Germinal center (tissue), 1 donor: Measurements from ENCODE around the gene ALB.

Source experiments
- DNase-seq: peaks from one replicate; pipeline ENCODE4 v3.0.0; 2012; ENCODE audit warnings: mixed read lengths, low spot score

Gene ALB

DNA sequence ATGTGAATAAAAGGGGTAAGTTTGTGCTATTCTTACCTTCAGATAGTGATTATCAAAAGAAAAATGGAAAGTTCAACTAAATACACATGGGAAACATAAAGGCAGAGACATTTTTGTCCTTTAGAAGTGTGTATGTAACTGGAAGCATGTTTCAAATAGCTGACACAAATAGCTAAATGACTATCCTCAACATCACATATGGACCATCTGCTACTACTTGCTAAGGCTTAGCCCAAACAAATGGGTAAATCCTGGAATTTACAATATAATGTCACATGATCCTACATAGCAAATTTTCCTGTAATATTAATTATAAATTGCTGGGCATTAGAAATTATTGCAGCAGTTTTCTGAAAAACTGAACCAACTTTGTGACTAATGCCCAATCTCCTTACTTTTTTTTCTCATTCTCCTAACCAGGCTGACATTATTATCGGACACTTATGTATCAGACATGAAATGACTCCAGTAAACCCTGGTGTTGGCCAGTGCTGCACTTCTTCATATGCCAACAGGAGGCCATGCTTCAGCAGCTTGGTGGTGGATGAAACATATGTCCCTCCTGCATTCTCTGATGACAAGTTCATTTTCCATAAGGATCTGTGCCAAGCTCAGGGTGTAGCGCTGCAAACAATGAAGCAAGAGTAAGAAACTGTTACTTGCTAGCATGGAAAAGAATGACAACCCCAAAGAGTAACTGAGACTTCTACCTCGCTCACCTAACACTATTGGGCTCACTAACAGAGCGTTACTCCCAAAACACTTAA, 48.1 kb downstream of the ALB start:
- no peak for DNase-seq

DNA sequence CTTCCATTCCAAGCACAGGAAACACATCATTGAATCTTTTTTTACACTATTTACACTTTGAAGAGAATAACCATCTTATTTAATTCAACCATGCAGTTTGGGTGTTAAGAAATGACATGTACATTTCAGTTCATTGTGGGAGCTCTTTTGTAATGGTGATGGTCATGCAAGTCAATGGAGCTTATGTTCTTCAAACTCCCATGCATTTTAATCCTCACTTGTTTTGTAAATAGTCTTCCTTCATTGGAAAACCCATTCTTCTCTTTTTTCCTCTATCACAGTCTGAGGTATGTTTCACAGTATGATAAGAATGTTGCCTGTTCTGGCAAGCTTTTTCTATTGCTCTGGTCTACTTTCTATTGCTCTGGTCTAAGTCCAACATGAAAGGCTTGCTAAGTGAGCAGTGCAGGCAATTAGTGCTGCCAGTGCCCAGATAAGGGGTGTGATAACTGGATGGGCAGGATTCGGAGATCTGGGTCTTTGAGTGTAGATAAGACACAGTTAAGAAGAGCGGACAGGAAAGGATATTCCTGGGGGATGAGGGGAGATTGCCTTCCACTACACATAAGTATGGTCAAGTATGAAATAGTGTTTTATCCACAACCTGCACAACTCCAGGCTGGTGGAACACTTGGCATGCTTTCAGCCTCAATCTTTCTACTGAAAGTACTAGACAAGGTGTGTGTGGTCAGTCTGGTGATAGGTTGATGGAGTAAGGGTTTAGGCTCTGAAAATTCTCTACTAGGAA, 49.0 kb downstream of the ALB start:
- DNase-seq = no peak

DNA sequence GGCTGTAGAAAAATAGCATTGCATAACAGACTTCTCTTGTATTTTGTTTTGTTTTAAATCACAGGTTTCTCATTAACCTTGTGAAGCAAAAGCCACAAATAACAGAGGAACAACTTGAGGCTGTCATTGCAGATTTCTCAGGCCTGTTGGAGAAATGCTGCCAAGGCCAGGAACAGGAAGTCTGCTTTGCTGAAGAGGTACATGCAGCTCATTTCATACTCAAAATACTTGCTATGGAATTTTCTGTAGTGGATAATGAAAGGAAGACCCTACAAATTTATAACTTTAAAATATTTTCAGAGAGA, 49.6 kb downstream of the ALB start:
- DNase-seq = no peak

DNA sequence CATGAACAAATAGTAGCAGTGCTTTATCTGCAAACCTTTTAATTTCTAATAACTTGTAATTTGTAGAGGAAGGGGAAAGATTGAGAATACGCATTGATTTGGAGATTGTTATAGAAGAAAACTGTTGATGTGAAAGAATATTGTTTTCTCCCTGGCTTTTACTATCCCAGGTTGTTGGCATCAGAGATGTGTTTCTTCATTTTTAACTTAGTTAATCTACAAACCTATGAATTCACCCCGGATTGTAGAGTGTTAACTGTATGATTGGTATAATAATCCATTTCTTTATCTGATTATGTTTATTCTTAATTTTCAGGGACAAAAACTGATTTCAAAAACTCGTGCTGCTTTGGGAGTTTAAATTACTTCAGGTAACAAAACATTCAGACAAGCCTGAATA, 50.8 kb downstream of the ALB start:
- no peak for DNase-seq

DNA sequence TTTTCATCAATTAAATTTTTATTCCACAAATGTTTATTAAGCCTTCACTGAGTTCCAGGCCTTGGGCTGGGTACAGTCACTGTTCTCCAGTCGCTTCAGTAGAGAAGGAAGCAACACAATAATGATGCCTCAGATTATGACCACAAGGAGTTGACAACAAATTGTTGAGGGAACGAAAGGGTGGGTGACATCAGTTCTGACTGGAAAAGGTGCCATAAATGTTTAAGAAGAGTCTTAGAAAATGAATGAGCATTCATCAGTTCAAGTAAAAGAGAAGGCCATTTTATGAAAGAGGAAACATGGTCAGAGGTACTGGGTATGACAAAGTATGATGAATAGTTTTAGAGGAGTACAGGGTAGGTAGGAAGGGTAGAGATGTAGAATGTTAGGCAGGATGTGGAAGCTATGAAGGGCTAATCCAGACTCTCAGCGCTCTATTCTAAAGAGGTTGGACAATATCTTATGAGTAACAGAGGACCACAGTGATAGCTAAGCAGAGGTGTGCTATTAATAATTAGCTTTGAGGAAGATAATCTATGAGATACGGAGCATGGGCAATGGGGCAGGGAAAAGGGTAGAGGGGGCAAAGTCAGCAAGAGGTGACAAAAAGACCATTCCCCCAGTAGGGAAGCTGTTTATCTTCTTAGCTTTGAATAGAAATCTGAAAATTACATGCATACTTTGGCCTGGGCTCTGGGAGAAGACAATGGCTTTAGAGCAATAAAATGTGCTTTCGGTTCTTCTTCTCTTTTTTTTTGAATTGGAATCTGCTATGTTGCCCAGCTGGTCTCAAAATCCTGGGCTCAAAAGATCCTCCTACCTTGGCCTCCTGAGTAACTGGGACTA, 52.3 kb downstream of the ALB start:
- DNase-seq = no peak

DNA sequence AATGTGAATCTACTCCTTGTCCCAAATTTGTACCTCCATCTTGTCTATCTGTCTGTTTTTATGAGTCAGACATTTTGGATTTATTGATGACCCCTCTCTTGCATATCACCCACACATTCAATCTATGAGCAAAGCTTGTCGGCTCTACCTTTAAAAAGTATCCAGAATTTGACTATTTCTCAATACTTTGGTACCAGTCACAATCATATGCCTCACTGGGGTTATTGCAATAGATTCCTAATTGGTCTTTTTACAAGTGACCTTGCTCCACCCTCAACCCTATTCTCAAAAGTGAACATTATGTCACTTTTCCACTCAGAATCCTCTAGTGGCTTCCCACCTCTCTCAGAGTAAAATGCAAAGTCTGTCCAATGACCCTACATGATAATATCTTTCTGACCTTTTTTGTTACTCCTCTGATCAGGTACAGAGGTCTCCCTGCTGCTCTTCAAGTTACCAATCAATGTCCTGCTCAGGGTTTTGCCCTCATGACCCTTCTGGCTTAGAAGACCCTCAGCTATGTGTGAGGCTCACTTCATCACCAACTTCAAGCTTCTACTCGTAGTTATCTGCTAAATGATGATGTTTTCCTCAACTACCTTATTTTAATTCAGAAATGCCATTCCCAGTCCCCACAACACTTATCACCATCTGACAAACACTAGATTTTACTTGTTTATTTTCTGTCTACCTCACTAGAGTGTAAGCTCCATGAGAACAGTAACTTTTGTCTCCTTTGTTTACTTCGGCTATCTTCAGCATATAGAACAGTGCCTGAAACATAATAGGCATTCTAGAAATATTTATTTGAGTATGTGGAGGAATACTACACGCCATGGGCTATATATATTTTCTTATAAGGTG, 54.3 kb downstream of the ALB start:
- DNase-seq = no peak

DNA sequence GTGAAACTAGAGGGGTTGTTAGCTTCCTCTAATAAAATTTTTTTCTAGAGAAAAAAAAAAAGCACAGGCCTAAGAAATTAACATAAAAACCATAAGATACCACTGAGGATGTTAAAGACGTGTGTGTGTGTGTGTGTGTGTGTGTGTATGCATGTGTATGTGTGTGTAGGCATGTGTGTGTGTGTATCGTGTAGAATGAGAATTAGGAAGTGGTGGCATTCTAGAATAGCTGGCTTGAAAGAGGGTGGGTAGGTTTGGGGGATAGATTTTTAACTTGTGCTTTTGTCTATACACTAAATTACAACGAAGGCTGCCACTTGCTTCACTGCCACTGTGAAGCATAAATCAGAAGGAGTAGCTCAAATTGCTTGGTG, 54.9 kb downstream of the ALB start:
- DNase-seq = no peak

DNA sequence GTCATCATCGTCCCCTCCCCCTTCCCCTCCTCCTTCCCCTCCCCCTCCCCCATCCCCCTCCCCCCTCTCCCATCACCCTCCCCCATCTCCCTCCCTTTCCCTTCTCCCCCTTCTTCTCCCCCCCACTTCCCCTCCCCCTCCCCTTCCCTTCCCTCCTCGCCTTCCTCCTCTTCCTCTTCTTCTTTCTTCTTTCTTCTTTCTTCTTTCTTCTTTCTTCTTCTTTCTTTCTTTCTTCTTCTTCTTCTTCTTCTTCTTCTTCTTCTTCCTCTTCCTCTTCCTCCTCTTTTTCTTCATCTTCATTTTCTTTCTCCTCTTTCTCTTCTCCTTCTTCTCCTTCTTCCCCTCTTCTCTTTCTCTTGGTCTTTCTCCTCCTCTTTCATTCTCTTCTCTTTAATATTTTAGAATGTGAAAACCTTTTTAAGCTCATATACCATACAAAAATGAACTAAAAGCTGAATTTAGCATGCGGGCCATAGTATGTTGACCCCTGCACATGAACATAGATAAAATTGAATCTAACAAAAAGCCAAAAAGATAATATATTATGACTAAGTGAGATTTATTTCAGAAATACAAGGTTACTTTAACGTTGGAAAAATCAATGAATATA, 56.9 kb downstream of the ALB start:
- DNase-seq = no peak

DNA sequence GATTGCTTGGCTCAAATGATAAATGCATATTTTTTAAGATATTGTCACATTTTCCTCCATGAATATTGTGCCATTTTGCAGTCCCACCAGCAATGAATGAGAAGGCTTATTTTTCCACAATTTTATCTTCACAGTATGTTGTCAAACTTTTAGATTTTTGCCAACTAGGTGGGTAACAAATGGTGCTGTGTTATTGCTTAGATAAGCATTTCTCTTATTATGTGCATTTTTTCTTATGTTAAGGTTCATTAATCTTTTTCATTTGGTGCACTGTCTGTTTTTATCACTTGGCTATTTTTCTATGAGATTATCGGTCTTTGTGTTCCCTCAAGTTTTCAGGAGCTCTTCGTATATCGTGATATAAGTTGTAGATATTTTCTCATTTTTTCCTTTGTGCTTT, 64.1 kb downstream of the ALB start:
- no peak for DNase-seq

DNA sequence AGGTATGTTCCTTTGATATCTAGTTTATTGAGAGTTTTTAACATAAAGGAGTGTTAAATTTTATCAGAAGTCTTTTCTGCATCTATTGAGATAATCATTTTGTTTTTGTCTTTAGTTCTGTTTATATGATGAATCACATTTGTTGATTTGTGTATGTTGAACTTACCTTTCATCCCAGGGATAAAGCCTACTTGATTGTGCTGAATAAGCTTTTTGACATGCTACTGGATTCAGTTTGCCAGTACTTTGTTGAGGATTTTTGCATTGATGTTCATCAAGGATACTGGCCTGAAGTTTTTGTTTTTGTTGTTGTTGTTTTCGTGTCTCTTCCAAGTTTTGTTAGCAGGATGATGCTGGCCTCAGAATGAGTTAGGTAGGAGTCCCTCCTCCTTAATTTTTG, 66.6 kb downstream of the ALB start:
- DNase-seq = no peak
